IMR-90 (cell line): ENCODE measurements around the gene JPH4. TPM values are rescaled to one million over a fixed set of nuclear protein-coding genes. Genes with fewer than 3 reads are reported as not detected.

Source experiments
- ATAC-seq: fragments of 200-7000 bp; cut with Tn5 transposase; 2 replicates; pipeline ENCODE4 v1.9.1; 2020; ENCODE audit warnings: low read depth, mild to moderate bottlenecking, moderate library complexity
- BruUV-seq: library from RNA; stranded (reverse); fragments of 400-500 nt; replicated peaks from 2 replicates; lab custom pipeline; 2021; lab: Mats Ljungman, UMichigan
- CTCF ChIA-PET: fragments of 300-600 bp; formaldehyde crosslinking; extraction: SDS; loops from one replicate; lab custom pipeline; 2021; ENCODE audit warnings: antibody characterized with exemption; lab: Yijun Ruan, JAX
- POLR2A ChIA-PET: fragments of 300-600 bp; sonication (Branson Sonifier 250); formaldehyde crosslinking; loops from one replicate; lab custom pipeline; 2022; ENCODE audit warnings: antibody characterized with exemption; ENCODE audit not compliant: unreplicated experiment; lab: Charles Lee
- DNase-seq: peaks from one replicate; pipeline ENCODE4 v3.0.0; 2013
- H2AFZ ChIP-seq: replicated peaks from 2 replicates; pipeline ENCODE3; 2013; ENCODE audit warnings: low read length, mild to moderate bottlenecking; ENCODE audit not compliant: poor library complexity
- H2AK5ac ChIP-seq: 2 replicates; pipeline ENCODE4 v1.6.1; 2013; ENCODE audit warnings: low read depth, low read length, inconsistent platforms
- H2AK9ac ChIP-seq: replicated peaks from 2 replicates; pipeline ENCODE3; 2013; ENCODE audit warnings: mild to moderate bottlenecking, low read depth, low read length, moderate library complexity; ENCODE audit not compliant: poor library complexity
- H2BK120ac ChIP-seq: 2 replicates; pipeline ENCODE4 v1.6.1; 2013; ENCODE audit warnings: low read depth, low read length, inconsistent platforms
- H2BK15ac ChIP-seq: 3 replicates; pipeline ENCODE4 v1.6.1; 2013; ENCODE audit warnings: low read depth, low read length, inconsistent platforms
- H2BK20ac ChIP-seq: 2 replicates; pipeline ENCODE4 v1.6.1; 2013; ENCODE audit warnings: low read depth, mild to moderate bottlenecking, inconsistent platforms, low read length, moderate library complexity
- H2BK5ac ChIP-seq: 2 replicates; pipeline ENCODE4 v1.6.1; 2013; ENCODE audit warnings: mild to moderate bottlenecking, low read depth, low read length, inconsistent platforms; ENCODE audit not compliant: poor library complexity, severe bottlenecking
- H3K14ac ChIP-seq: replicated peaks from 2 replicates; pipeline ENCODE4 v1.6.1; 2013; ENCODE audit warnings: low read depth, low read length, inconsistent platforms
- H3K18ac ChIP-seq: 2 replicates; pipeline ENCODE4 v1.6.1; 2013; ENCODE audit warnings: low read depth, low read length, control low read depth
- H3K23ac ChIP-seq: 2 replicates; pipeline ENCODE4 v1.6.1; 2013; ENCODE audit warnings: low read depth, low read length, inconsistent platforms
- H3K27ac ChIP-seq: 2 replicates; pipeline ENCODE4 v1.5.1; 2013; ENCODE audit warnings: mild to moderate bottlenecking, control low read depth, low read length; ENCODE audit not compliant: insufficient read depth
- H3K27me3 ChIP-seq: 2 replicates; pipeline ENCODE4 v1.6.1; 2013; ENCODE audit warnings: low read length; ENCODE audit not compliant: control insufficient read depth, insufficient read depth
- H3K36me3 ChIP-seq: 2 replicates; pipeline ENCODE4 v1.6.1; 2013; ENCODE audit warnings: low read length, mixed read lengths; ENCODE audit not compliant: control insufficient read depth, insufficient read depth
- H3K4ac ChIP-seq: 2 replicates; pipeline ENCODE4 v1.6.1; 2013; ENCODE audit warnings: low read depth, low read length, inconsistent platforms
- H3K4me1 ChIP-seq: 2 replicates; pipeline ENCODE4 v1.6.1; 2013; ENCODE audit warnings: low read length, mixed read lengths; ENCODE audit not compliant: control insufficient read depth, insufficient read depth
- H3K4me2 ChIP-seq: 2 replicates; pipeline ENCODE4 v1.6.1; 2013; ENCODE audit warnings: low read depth, mild to moderate bottlenecking, control low read depth, low read length, moderate library complexity
- H3K4me3 ChIP-seq: 2 replicates; pipeline ENCODE4 v1.5.1; 2013; ENCODE audit warnings: low read depth, mild to moderate bottlenecking, control low read depth, low read length, moderate library complexity; ENCODE audit not compliant: insufficient read depth
- H3K56ac ChIP-seq: 2 replicates; pipeline ENCODE4 v1.6.1; 2013; ENCODE audit warnings: low read length, inconsistent platforms; ENCODE audit not compliant: insufficient read depth; ENCODE audit errors: extremely low read depth
- H3K79me1 ChIP-seq, 2 experiments: 2 replicates each; pipeline ENCODE4 v1.6.1; 2013; ENCODE audit warnings: low read length in 2 of 2, inconsistent platforms in 1 of 2, low read depth in 1 of 2
- H3K9ac ChIP-seq: 2 replicates; pipeline ENCODE4 v1.6.1; 2013; ENCODE audit warnings: low read depth, low read length, control low read depth
- H3K9me1 ChIP-seq: 2 replicates; pipeline ENCODE4 v1.6.1; 2013; ENCODE audit warnings: low read length, inconsistent platforms; ENCODE audit not compliant: insufficient read depth
- H3K9me3 ChIP-seq: 2 replicates; pipeline ENCODE4 v1.6.1; 2013; ENCODE audit warnings: low read length; ENCODE audit not compliant: control insufficient read depth, insufficient read depth
- H4K20me1 ChIP-seq: 2 replicates; pipeline ENCODE4 v1.6.1; 2013; ENCODE audit warnings: low read length, inconsistent platforms; ENCODE audit not compliant: insufficient read depth
- H4K5ac ChIP-seq: 2 replicates; pipeline ENCODE4 v1.6.1; 2013; ENCODE audit warnings: mild to moderate bottlenecking, low read depth, low read length, control low read depth
- H4K8ac ChIP-seq, 2 experiments: 2 replicates each; pipeline ENCODE4 v1.6.1; 2013; ENCODE audit warnings: low read depth in 2 of 2, low read length in 2 of 2, control low read depth in 1 of 2, inconsistent platforms in 1 of 2
- H4K91ac ChIP-seq: 2 replicates; pipeline ENCODE4 v1.6.1; 2013; ENCODE audit warnings: low read depth, low read length, inconsistent platforms; ENCODE audit not compliant: insufficient read depth
- CHD1 ChIP-seq: IDR thresholded peaks from 2 replicates; pipeline ENCODE4 v1.6.1; 2012; ENCODE audit warnings: low read depth, low read length, improper control_type of control experiment
- FOS ChIP-seq: fragments of 150-350 bp; IDR thresholded peaks from 2 replicates; pipeline ENCODE4 v1.6.1; 2016; ENCODE audit warnings: low read depth, low read length
- MAFK ChIP-seq: IDR thresholded peaks from 2 replicates; pipeline ENCODE4 v1.6.1; 2012; ENCODE audit warnings: low read depth, low read length, improper control_type of control experiment
- MAZ ChIP-seq: IDR thresholded peaks from 2 replicates; pipeline ENCODE4 v1.6.1; 2012; ENCODE audit warnings: low read depth, mild to moderate bottlenecking, low read length, improper control_type of control experiment, moderate library complexity, borderline replicate concordance
- MXI1 ChIP-seq: IDR thresholded peaks from 2 replicates; pipeline ENCODE4 v1.6.1; 2012; ENCODE audit warnings: low read depth, mild to moderate bottlenecking, low read length, moderate library complexity, borderline replicate concordance
- NFE2L2 ChIP-seq: fragments of 150-350 bp; IDR thresholded peaks from 2 replicates; pipeline ENCODE4 v1.6.1; 2016; ENCODE audit warnings: low read depth, mild to moderate bottlenecking, low read length
- RAD21 ChIP-seq: IDR thresholded peaks from 2 replicates; pipeline ENCODE4 v1.6.1; 2012; ENCODE audit warnings: low read length, improper control_type of control experiment
- RCOR1 ChIP-seq: IDR thresholded peaks from 2 replicates; pipeline ENCODE4 v1.6.1; 2012; ENCODE audit warnings: mild to moderate bottlenecking, low read length, improper control_type of control experiment; ENCODE audit not compliant: insufficient replicate concordance
- RFX5 ChIP-seq: IDR thresholded peaks from 2 replicates; pipeline ENCODE4 v1.8.0; 2012; ENCODE audit warnings: low read depth, mild to moderate bottlenecking, low read length, moderate library complexity
- SMC3 ChIP-seq: fragments of 150-350 bp; IDR thresholded peaks from 2 replicates; pipeline ENCODE4 v1.6.1; 2016; ENCODE audit warnings: low read depth, mild to moderate bottlenecking, antibody characterized with exemption, low read length, moderate library complexity
- WGBS, 2 experiments: methylation state at CpG; one replicate each; pipeline versions ENCODE4 v1.1.5 to v1.1.7; 2013; ENCODE audit warnings: missing lambda C conversion rate in 2 of 2; ENCODE audit not compliant: insufficient read length in 1 of 2; ENCODE audit errors: extremely low coverage in 2 of 2; 5-methylcytosine and 5-hydroxymethylcytosine counted together
- dilution Hi-C: fragments of 300-500 bp; cut with HindIII; formaldehyde crosslinking; loops from one replicate; pipeline ENCODE4 v1.14.3; 2018; ENCODE audit warnings: low sequenced_read_pairs; ENCODE audit not compliant: unreplicated experiment
- in situ Hi-C: fragments of 300-500 bp; cut with MboI; formaldehyde crosslinking; loops from 3 replicates; pipeline ENCODE4 v1.14.3; 2019; ENCODE audit warnings: low sequenced_read_pairs, inconsistent platforms, mixed read lengths
- intact Hi-C: fragments of 100-400 bp; cut with micrococcal nuclease; formaldehyde crosslinking; loops from 2 replicates; pipeline ENCODE4 v1.10.0; 2022
- polyA plus RNA-seq, 3 experiments: library from polyadenylated mRNA; depleted of rRNA; stranded (reverse); fragments of >200 nt; gene quantifications; 2 replicates each; pipeline ENCODE4 v1.2.3, GENCODE V29; 2012; ENCODE audit warnings: low replicate concordance in 1 of 3
- total RNA-seq: library from RNA; depleted of rRNA; stranded (reverse); fragments of >200 nt; gene quantifications from 2 replicates; pipeline ENCODE4 v1.2.3, GENCODE V29; 2012
- TF ChIP-seq, protein P1 (sequence below): conservative IDR thresholded peaks from 2 replicates; pipeline ENCODE4 v1.5.1; 2012; ENCODE audit warnings: mild to moderate bottlenecking, low read depth, low read length, improper control_type of control experiment
- TF ChIP-seq, protein P2 (sequence below): fragments of 150-350 bp; IDR thresholded peaks from 2 replicates; pipeline ENCODE4 v1.6.1; 2016; ENCODE audit warnings: low read depth, mild to moderate bottlenecking, low read length, moderate library complexity, borderline replicate concordance

The JPH4 gene
- total and polyA plus RNA-seq, 2 of the 4 experiments (the other 2 are of a cell fraction), result not detected

DNA sequence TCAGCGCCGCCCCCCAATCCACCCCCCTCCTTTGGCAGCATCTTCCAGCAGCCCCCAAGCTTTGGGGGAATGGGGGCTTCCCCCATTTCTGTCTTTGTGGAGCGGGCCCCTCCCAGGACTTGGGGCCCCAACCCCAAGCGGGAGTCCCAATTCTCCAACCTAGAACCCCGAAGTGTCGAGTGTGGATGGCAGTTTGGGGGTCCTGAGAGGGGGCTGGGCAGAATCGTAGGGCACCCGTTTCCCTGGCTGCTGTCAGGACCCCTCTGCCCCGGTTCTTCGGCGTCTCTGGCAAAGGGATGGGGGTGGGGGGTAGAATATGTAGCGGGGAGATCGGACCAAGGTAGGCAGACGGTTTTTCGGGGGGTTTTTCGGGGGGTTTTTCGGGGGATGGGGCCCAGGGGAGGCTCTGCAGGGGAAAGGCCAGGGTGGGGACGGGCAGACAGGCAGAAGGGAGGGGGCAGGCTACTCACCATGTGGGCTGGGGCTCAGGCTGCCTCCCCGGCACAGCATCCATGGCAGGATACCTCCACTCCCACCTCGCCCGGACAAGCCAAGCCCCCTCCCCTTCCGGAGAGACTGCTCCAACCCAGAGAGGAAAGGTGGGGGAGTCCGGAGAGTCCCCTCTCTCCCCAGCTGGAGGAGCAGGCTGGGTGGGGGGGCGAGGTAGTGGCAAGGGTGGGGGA lies 739 bp downstream of the JPH4 start:
- H2BK15ac ChIP-seq, result no peak overlapping the region
- H3K56ac ChIP-seq, result no peak overlapping the region
- H3K4me1 ChIP-seq, result no peaks in the 10 kb centered on the region
- H4K20me1 ChIP-seq, result no peaks in the 10 kb centered on the region; the same call in 1 of the 2 replicates
- no peak overlapping the region for H3K23ac ChIP-seq
- no peak overlapping the region for H3K18ac ChIP-seq
- no peak overlapping the region for H3K4ac ChIP-seq
- peaks cover 67% of the 10 kb centered on the region for H3K27me3 ChIP-seq
- H2AK5ac ChIP-seq, result no peak overlapping the region
- H2AFZ ChIP-seq, result no peak overlapping the region
- in situ Hi-C loops, result no loop called here
- H2BK120ac ChIP-seq, result no peak overlapping the region
- no peak for DNase-seq
- H4K91ac ChIP-seq, result no peak overlapping the region
- WGBS, 2 experiments, result 0% methylated on average over 1 of the region's 24 CpGs; no CpG with 5 or more reads in 1 of the 2 experiments
- POLR2A ChIA-PET, result interaction anchor here (0.6 kb wide), 1 partner anchor 1291 kb away, joined by 3 read pairs; no protein-coding TSS in a partner anchor
- no peaks in the 10 kb centered on the region; the same call in 1 of the 2 replicates for H3K9me3 ChIP-seq
- no peak overlapping the region for H3K4me3 ChIP-seq
- dilution Hi-C loops, result no loop called here
- no peak overlapping the region for H2BK5ac ChIP-seq
- ATAC-seq, result no peak
- no peak for TF ChIP-seq MAFK
- TF ChIP-seq RAD21, result no peak
- no peak for TF ChIP-seq RCOR1
- no peak for TF ChIP-seq NFE2L2
- TF ChIP-seq RFX5, result no peak
- TF ChIP-seq, protein P1, sequence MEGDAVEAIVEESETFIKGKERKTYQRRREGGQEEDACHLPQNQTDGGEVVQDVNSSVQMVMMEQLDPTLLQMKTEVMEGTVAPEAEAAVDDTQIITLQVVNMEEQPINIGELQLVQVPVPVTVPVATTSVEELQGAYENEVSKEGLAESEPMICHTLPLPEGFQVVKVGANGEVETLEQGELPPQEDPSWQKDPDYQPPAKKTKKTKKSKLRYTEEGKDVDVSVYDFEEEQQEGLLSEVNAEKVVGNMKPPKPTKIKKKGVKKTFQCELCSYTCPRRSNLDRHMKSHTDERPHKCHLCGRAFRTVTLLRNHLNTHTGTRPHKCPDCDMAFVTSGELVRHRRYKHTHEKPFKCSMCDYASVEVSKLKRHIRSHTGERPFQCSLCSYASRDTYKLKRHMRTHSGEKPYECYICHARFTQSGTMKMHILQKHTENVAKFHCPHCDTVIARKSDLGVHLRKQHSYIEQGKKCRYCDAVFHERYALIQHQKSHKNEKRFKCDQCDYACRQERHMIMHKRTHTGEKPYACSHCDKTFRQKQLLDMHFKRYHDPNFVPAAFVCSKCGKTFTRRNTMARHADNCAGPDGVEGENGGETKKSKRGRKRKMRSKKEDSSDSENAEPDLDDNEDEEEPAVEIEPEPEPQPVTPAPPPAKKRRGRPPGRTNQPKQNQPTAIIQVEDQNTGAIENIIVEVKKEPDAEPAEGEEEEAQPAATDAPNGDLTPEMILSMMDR, result no peak
- TF ChIP-seq, protein P2, sequence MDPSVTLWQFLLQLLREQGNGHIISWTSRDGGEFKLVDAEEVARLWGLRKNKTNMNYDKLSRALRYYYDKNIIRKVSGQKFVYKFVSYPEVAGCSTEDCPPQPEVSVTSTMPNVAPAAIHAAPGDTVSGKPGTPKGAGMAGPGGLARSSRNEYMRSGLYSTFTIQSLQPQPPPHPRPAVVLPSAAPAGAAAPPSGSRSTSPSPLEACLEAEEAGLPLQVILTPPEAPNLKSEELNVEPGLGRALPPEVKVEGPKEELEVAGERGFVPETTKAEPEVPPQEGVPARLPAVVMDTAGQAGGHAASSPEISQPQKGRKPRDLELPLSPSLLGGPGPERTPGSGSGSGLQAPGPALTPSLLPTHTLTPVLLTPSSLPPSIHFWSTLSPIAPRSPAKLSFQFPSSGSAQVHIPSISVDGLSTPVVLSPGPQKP, result no peak
- TF ChIP-seq SMC3, result no peak
- no peak for TF ChIP-seq MXI1
- no peak for TF ChIP-seq FOS
- no peak for TF ChIP-seq MAZ
- TF ChIP-seq CHD1, result no peak
- no peak overlapping the region for H3K9ac ChIP-seq
- no peak overlapping the region for H3K4me2 ChIP-seq
- no peaks in the 10 kb centered on the region for H3K9me1 ChIP-seq
- no peaks in the 10 kb centered on the region for H3K79me1 ChIP-seq
- no TSS peak for BruUV-seq
- no peak overlapping the region for H3K27ac ChIP-seq
- no peak overlapping the region for H4K8ac ChIP-seq
- H4K5ac ChIP-seq, result no peak overlapping the region
- no peak overlapping the region for H2BK20ac ChIP-seq
- H3K36me3 ChIP-seq, result no peaks in the 10 kb centered on the region
- intact Hi-C loops, result no loop called here
- no peak overlapping the region for H2AK9ac ChIP-seq
- CTCF ChIA-PET, result no interaction called here
- H3K14ac ChIP-seq, result no peak overlapping the region
